ENCODE measurements around the gene DHRSX. TPM values are rescaled to one million over a fixed set of nuclear protein-coding genes. Genes with fewer than 3 reads are reported as not detected.

The DHRSX gene
- total and polyA plus RNA-seq, 10 of the 15 experiments (the other 5 are each of a cell fraction or from before 2014, with no cell fraction given): 1.7 to 39.5 (median 16.5) TPM

GRCh38 chrX:2514131-2514530, 13.4 kb upstream of the DHRSX start:
- WGBS (ENCODE audit: insufficient coverage, insufficient replicate concordance, low lambda C conversion rate, missing lambda C conversion rate): 4% methylated on average over 5 of the region's 5 CpGs
- Histone ChIP-seq H3K36me3 (ENCODE audit: control insufficient read depth in 2 of 2, insufficient read depth in 2 of 2, low read length in 1 of 2) (no peaks in the 10 kb centered on the region), H3K9ac (ENCODE audit: control insufficient read depth, insufficient read depth, low read length) (peak overlapping the region; percentile 28; the same call in 1 of the 2 replicates), H3K4me3 (no peak overlapping the region), H4K20me1 (ENCODE audit: control insufficient read depth, insufficient read depth) (no peaks in the 10 kb centered on the region), H3K79me2 (ENCODE audit: control insufficient read depth, insufficient read depth, low read length) (no peaks in the 10 kb centered on the region), H2AFZ (ENCODE audit: control insufficient read depth, low read depth, low read length) (peak overlapping the region; percentile 51), H3K4me1 (ENCODE audit: control insufficient read depth, insufficient read depth, low read length) (peaks cover 35% of the 10 kb centered on the region), H3K9me3 (replicated peaks; ENCODE audit: control insufficient read depth, insufficient read depth, low read length) (no peaks in the 10 kb centered on the region), H3K4me2 (ENCODE audit: control insufficient read depth, insufficient read depth) (peak overlapping the region; percentile 57), H3K27ac (ENCODE audit: control insufficient read depth, insufficient read depth) (peak overlapping the region; percentile 42; the same call in 1 of the 2 replicates), H3K27me3 (replicated peaks in 1 of 2; ENCODE audit: control insufficient read depth in 2 of 2, insufficient read depth in 2 of 2, low read length in 1 of 2) (no peaks in the 10 kb centered on the region)
- ChIA-PET RAD21 (ENCODE audit: unreplicated experiment) (no interaction called here), POLR2A (no interaction called here), SMC1A (ENCODE audit: uncharacterized antibody, unreplicated experiment) (no interaction called here), CTCF (no interaction called here)
- in situ Hi-C loops (cut with MboI) (loop anchor here (25.0 kb wide), 1 partner anchor 1052 kb away; the partner anchor contains the start of gene ASMTL), intact Hi-C loops (cut with micrococcal nuclease; ENCODE audit: unreplicated experiment) (no loop called here)
- ATAC-seq (peak; percentile 18), FAIRE-seq (no peak), DNase-seq (ENCODE audit: low read depth, low spot score) (no peak)
- no TSS peak for BruUV-seq (replicated peaks)
- no peak for TF ChIP-seq POLR2AphosphoS2 (IDR thresholded peaks at IDR 0.05; ENCODE audit: low read depth, low read length)
- no peak for TF ChIP-seq SMC3 (IDR thresholded peaks at IDR 0.05; ENCODE audit: borderline replicate concordance, low read length)
- no peak for TF ChIP-seq CTCF (IDR thresholded peaks at IDR 0.05 in 2 of 3, conservative IDR thresholded peaks at IDR 0.05 in 1 of 3; ENCODE audit: control insufficient read depth in 2 of 3, extremely low read depth in 1 of 3, insufficient read depth in 1 of 3, low read depth in 3 of 3, low read length in 3 of 3)
- no peak for TF ChIP-seq NFIC (IDR thresholded peaks at IDR 0.05; ENCODE audit: low read depth, low read length)
- no peak for TF ChIP-seq GATAD2B (conservative IDR thresholded peaks at IDR 0.05; ENCODE audit: low read depth)
- TF ChIP-seq LARP7 (IDR thresholded peaks at IDR 0.05): no peak
- no peak for TF ChIP-seq NFYA (IDR thresholded peaks at IDR 0.05; ENCODE audit: borderline replicate concordance, low read depth, low read length)
- TF ChIP-seq BCLAF1 (IDR thresholded peaks at IDR 0.05): no peak
- no peak for TF ChIP-seq YBX1 (IDR thresholded peaks at IDR 0.05)
- no peak for TF ChIP-seq PAX8 (IDR thresholded peaks at IDR 0.05)
- TF ChIP-seq TCF3 (IDR thresholded peaks at IDR 0.05; ENCODE audit: borderline replicate concordance, insufficient read depth, low read depth, low read length): no peak
- no peak for TF ChIP-seq ZBTB33 (IDR thresholded peaks at IDR 0.05)
- TF ChIP-seq RUNX3 (IDR thresholded peaks at IDR 0.05; ENCODE audit: low read length): no peak
- TF ChIP-seq, protein P1, sequence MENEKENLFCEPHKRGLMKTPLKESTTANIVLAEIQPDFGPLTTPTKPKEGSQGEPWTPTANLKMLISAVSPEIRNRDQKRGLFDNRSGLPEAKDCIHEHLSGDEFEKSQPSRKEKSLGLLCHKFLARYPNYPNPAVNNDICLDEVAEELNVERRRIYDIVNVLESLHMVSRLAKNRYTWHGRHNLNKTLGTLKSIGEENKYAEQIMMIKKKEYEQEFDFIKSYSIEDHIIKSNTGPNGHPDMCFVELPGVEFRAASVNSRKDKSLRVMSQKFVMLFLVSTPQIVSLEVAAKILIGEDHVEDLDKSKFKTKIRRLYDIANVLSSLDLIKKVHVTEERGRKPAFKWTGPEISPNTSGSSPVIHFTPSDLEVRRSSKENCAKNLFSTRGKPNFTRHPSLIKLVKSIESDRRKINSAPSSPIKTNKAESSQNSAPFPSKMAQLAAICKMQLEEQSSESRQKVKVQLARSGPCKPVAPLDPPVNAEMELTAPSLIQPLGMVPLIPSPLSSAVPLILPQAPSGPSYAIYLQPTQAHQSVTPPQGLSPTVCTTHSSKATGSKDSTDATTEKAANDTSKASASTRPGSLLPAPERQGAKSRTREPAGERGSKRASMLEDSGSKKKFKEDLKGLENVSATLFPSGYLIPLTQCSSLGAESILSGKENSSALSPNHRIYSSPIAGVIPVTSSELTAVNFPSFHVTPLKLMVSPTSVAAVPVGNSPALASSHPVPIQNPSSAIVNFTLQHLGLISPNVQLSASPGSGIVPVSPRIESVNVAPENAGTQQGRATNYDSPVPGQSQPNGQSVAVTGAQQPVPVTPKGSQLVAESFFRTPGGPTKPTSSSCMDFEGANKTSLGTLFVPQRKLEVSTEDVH (IDR thresholded peaks at IDR 0.05; ENCODE audit: low read depth, partially characterized antibody): no peak
- no peak for TF ChIP-seq SUPT20H (IDR thresholded peaks at IDR 0.05; ENCODE audit: borderline replicate concordance, control insufficient read depth, low read depth, low read length)
- no peak for TF ChIP-seq YY1 (IDR thresholded peaks at IDR 0.05; ENCODE audit: low read depth, low read length)
